HCT116 (cell line): ENCODE measurements around the gene DMD. TPM values are rescaled to one million over a fixed set of nuclear protein-coding genes. Genes with fewer than 3 reads are reported as not detected.

ENCODE experiments used
- ATAC-seq: fragments of 200-7000 bp; cut with Tn5 transposase; 2 replicates; pipeline ENCODE4 v1.9.1; 2020; ENCODE audit warnings: mild to moderate bottlenecking, moderate library complexity
- BruUV-seq: library from RNA; stranded (reverse); fragments of 400-500 nt; replicated peaks from 2 replicates; lab custom pipeline; 2021; lab: Mats Ljungman, UMichigan
- CTCF ChIA-PET: fragments of 300-600 bp; sonication (Branson Sonifier 250); formaldehyde crosslinking; loops from one replicate; lab custom pipeline; 2021; ENCODE audit warnings: antibody characterized with exemption; lab: Charles Lee
- POLR2A ChIA-PET: fragments of 300-600, 350-600 bp; sonication (Branson Sonifier 250); formaldehyde crosslinking; loops from one replicate; lab custom pipeline; 2021; ENCODE audit warnings: antibody characterized with exemption; lab: Charles Lee
- RAD21 ChIA-PET, 2 experiments: fragments of 300-600 bp; sonication (Branson Sonifier 250); formaldehyde crosslinking; loops; one replicate each; lab custom pipeline; 2023; ENCODE audit warnings: low total read pairs in 2 of 2; ENCODE audit not compliant: uncharacterized antibody in 2 of 2, unreplicated experiment in 2 of 2, low non-redundant PET in 1 of 2; lab: Charles Lee
- DNase-seq: peaks from one replicate; pipeline ENCODE4 v3.0.0-alpha.2; 2010; ENCODE audit warnings: low read depth, low spot score
- H2AFZ ChIP-seq: fragments of 200-600 bp; shearing (Covaris generic), sonication (generic); 2 replicates; pipeline ENCODE4 v1.6.1; 2017; ENCODE audit warnings: low read depth, mixed run types, mixed read lengths, antibody characterized with exemption, low read length; ENCODE audit not compliant: poor library complexity, severe bottlenecking
- H3K27ac ChIP-seq: 2 replicates; pipeline ENCODE4 v1.5.1; 2012; ENCODE audit warnings: low read depth, low read length
- H3K27me3 ChIP-seq: fragments of 200-600 bp; sonication (generic); 2 replicates; pipeline ENCODE4 v1.6.1; 2016; ENCODE audit warnings: mixed run types, low read length, mixed read lengths; ENCODE audit not compliant: insufficient read depth
- H3K36me3 ChIP-seq, 2 experiments: fragments of 200-500 bp in 1 of 2; fragments of 200-600 bp in 1 of 2; sonication (Bioruptor generic) in 1 of 2; sonication (generic) in 1 of 2; 2 replicates each; pipeline versions ENCODE4 v1.5.1 to v1.6.1; 2014 to 2016; ENCODE audit warnings: low read length in 2 of 2, inconsistent platforms in 1 of 2, mixed read lengths in 1 of 2, mixed run types in 1 of 2; ENCODE audit not compliant: insufficient read depth in 2 of 2, control insufficient read depth in 1 of 2
- H3K4me1 ChIP-seq, 2 experiments: fragments of 200-600 bp in 1 of 2; sonication (generic) in 1 of 2; 2 replicates each; pipeline versions ENCODE4 v1.5.1 to v1.6.1; 2012 to 2017; ENCODE audit warnings: low read length in 2 of 2, inconsistent platforms in 1 of 2, mild to moderate bottlenecking in 1 of 2, mixed read lengths in 1 of 2, mixed run types in 1 of 2, moderate library complexity in 1 of 2; ENCODE audit not compliant: insufficient read depth in 2 of 2, control insufficient read depth in 1 of 2
- H3K4me2 ChIP-seq: fragments of 200-600 bp; sonication (generic); 2 replicates; pipeline ENCODE4 v1.6.1; 2017; ENCODE audit warnings: mixed run types, low read length, mixed read lengths
- H3K4me3 ChIP-seq, 2 experiments: fragments of 200-600 bp in 1 of 2; sonication (generic) in 1 of 2; replicated peaks in 1 of 2; 2 replicates each; pipeline ENCODE4 v1.5.1; 2011 to 2016; ENCODE audit warnings: low read length in 2 of 2, control low read depth in 1 of 2, low read depth in 1 of 2, mild to moderate bottlenecking in 1 of 2, mixed read lengths in 1 of 2, mixed run types in 1 of 2
- H3K79me2 ChIP-seq: fragments of 200-600 bp; sonication (generic); 2 replicates; pipeline ENCODE4 v1.6.1; 2017; ENCODE audit warnings: mild to moderate bottlenecking, mixed run types, low read length, moderate library complexity, mixed read lengths; ENCODE audit not compliant: insufficient read depth
- H3K9ac ChIP-seq: fragments of 200-600 bp; sonication (generic); 2 replicates; pipeline ENCODE4 v1.6.1; 2016; ENCODE audit warnings: low read length, mixed read lengths
- H3K9me2 ChIP-seq: fragments of 200-600 bp; sonication (generic), shearing (Covaris generic); 2 replicates; pipeline ENCODE4 v1.6.1; 2017; ENCODE audit warnings: mixed run types, mild to moderate bottlenecking, moderate library complexity; ENCODE audit not compliant: insufficient read depth
- H3K9me3 ChIP-seq, 2 experiments: fragments of 200-500 bp in 1 of 2; fragments of 200-600 bp in 1 of 2; sonication (Bioruptor generic) in 1 of 2; sonication (generic) in 1 of 2; 2 replicates each; pipeline ENCODE4 v1.6.1; 2014 to 2017; ENCODE audit warnings: low read length in 2 of 2, mixed read lengths in 2 of 2, inconsistent platforms in 1 of 2, low read depth in 1 of 2, mild to moderate bottlenecking in 1 of 2, mixed run types in 1 of 2, moderate library complexity in 1 of 2; ENCODE audit not compliant: control insufficient read depth in 1 of 2, insufficient read depth in 1 of 2
- H4K20me1 ChIP-seq: fragments of 200-600 bp; sonication (generic), shearing (Covaris generic); 2 replicates; pipeline ENCODE4 v1.6.1; 2017; ENCODE audit warnings: mixed run types, mild to moderate bottlenecking, moderate library complexity; ENCODE audit not compliant: insufficient read depth
- CBX3 ChIP-seq: IDR thresholded peaks from 2 replicates; pipeline ENCODE4 v1.6.1; 2012; ENCODE audit warnings: low read depth
- ELF1 ChIP-seq: IDR thresholded peaks from 2 replicates; pipeline ENCODE4 v1.6.1; 2012; ENCODE audit warnings: low read depth, borderline replicate concordance
- EZH2 ChIP-seq: fragments of 200-600 bp; sonication (generic); IDR thresholded peaks from 2 replicates; pipeline ENCODE4 v1.6.1; 2017; ENCODE audit warnings: antibody characterized with exemption, mixed run types
- EZH2phosphoT487 ChIP-seq: fragments of 200-600 bp; IDR thresholded peaks from 2 replicates; pipeline ENCODE4 v1.6.1; 2018; ENCODE audit warnings: antibody characterized with exemption, borderline replicate concordance
- FOSL1 ChIP-seq: IDR thresholded peaks from 2 replicates; pipeline ENCODE4 v1.6.1; 2012; ENCODE audit warnings: low read depth
- POLR2A ChIP-seq: IDR thresholded peaks from 2 replicates; pipeline ENCODE4 v1.7.0; 2011; ENCODE audit warnings: borderline replicate concordance; ENCODE audit not compliant: insufficient read depth, insufficient read length; ENCODE audit errors: extremely low read depth
- RAD21 ChIP-seq: IDR thresholded peaks from 2 replicates; pipeline ENCODE4 v1.6.1; 2012; ENCODE audit warnings: low read depth, mild to moderate bottlenecking
- REST ChIP-seq: IDR thresholded peaks from 2 replicates; pipeline ENCODE4 v1.6.1; 2012; ENCODE audit warnings: low read depth
- TCF7L2 ChIP-seq: IDR thresholded peaks from 2 replicates; pipeline ENCODE4 v1.7.0; 2011; ENCODE audit warnings: borderline replicate concordance, inconsistent platforms; ENCODE audit not compliant: insufficient read depth, insufficient read length; ENCODE audit errors: extremely low read depth
- ZFX ChIP-seq: fragments of 450-650 bp; IDR thresholded peaks from 2 replicates; pipeline ENCODE4 v1.6.1; 2017
- ZNF274 ChIP-seq: fragments of 200-500 bp; sonication (Bioruptor generic); IDR thresholded peaks from 2 replicates; pipeline ENCODE4 v1.6.1; 2014; ENCODE audit warnings: mild to moderate bottlenecking, low read depth, low read length, inconsistent platforms
- intact Hi-C: fragments of 100-400 bp; cut with micrococcal nuclease; formaldehyde crosslinking; loops from 2 replicates; pipeline ENCODE4 v1.10.0; 2022
- total RNA-seq: library from RNA; stranded (reverse); gene quantifications from one replicate; pipeline ENCODE4 v1.2.1, GENCODE V29; 2021; ENCODE audit not compliant: unreplicated experiment
- TF ChIP-seq, protein P1 (sequence below), 3 experiments: fragments of 200-600 bp in 1 of 3; sonication (generic) in 1 of 3; IDR thresholded peaks in 2 of 3; conservative IDR thresholded peaks in 1 of 3; 2 replicates each; pipeline ENCODE4 v1.5.1; 2012 to 2017; ENCODE audit warnings: low read depth in 2 of 3, low read length in 2 of 3, antibody characterized with exemption in 1 of 3, borderline replicate concordance in 1 of 3, control low read depth in 1 of 3, mild to moderate bottlenecking in 1 of 3, mixed read lengths in 1 of 3, mixed run types in 1 of 3, moderate library complexity in 1 of 3; ENCODE audit not compliant: insufficient read depth in 1 of 3

The DMD gene
- total RNA-seq, 1 experiment from 2014 or later: 0.05 TPM

- H3K4me3 ChIP-seq: no peak overlapping the region
- H3K4me1 ChIP-seq: no peaks in the 10 kb centered on the region
- intact Hi-C loops: no loop called here
- no peaks in the 10 kb centered on the region for H3K9me2 ChIP-seq
- no peaks in the 10 kb centered on the region for H4K20me1 ChIP-seq
- H3K27me3 ChIP-seq: no peaks in the 10 kb centered on the region
- no peaks in the 10 kb centered on the region for H3K36me3 ChIP-seq
- ChIA-PET RAD21 (no interaction called here), CTCF (no interaction called here), POLR2A (no interaction called here)
- DNase-seq (no peak), ATAC-seq (no peak)
- H2AFZ ChIP-seq: no peak overlapping the region
- no TSS peak for BruUV-seq
- H3K9ac ChIP-seq: no peak overlapping the region
- TF ChIP-seq, protein P1, sequence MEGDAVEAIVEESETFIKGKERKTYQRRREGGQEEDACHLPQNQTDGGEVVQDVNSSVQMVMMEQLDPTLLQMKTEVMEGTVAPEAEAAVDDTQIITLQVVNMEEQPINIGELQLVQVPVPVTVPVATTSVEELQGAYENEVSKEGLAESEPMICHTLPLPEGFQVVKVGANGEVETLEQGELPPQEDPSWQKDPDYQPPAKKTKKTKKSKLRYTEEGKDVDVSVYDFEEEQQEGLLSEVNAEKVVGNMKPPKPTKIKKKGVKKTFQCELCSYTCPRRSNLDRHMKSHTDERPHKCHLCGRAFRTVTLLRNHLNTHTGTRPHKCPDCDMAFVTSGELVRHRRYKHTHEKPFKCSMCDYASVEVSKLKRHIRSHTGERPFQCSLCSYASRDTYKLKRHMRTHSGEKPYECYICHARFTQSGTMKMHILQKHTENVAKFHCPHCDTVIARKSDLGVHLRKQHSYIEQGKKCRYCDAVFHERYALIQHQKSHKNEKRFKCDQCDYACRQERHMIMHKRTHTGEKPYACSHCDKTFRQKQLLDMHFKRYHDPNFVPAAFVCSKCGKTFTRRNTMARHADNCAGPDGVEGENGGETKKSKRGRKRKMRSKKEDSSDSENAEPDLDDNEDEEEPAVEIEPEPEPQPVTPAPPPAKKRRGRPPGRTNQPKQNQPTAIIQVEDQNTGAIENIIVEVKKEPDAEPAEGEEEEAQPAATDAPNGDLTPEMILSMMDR (IDR thresholded peaks at IDR 0.05 in 2 of 3, conservative IDR thresholded peaks at IDR 0.05 in 1 of 3; ENCODE audit: borderline replicate concordance in 1 of 3, insufficient read depth in 1 of 3, low read depth in 2 of 3, low read length in 2 of 3): no peak
- no peak for TF ChIP-seq REST
- TF ChIP-seq EZH2: no peak
- no peak for TF ChIP-seq POLR2A
- no peak for TF ChIP-seq ELF1
- TF ChIP-seq ZNF274: no peak
- TF ChIP-seq FOSL1: no peak
- no peak for TF ChIP-seq EZH2phosphoT487
- no peak for TF ChIP-seq TCF7L2
- no peak for TF ChIP-seq CBX3
- no peak for TF ChIP-seq ZFX
- TF ChIP-seq RAD21: no peak
- no peak overlapping the region for H3K4me2 ChIP-seq
- H3K79me2 ChIP-seq: no peaks in the 10 kb centered on the region
- H3K9me3 ChIP-seq: no peaks in the 10 kb centered on the region
- no peak overlapping the region for H3K27ac ChIP-seq
These were observed 1200.4 kb downstream of the DMD start for GRCh38 chrX:32010948-32011347.
